PC-9 (cell line): ENCODE data around the gene KRT9.

Experiments
- CTCF ChIP-seq: fragments of 200-600 bp; sonication (generic); conservative IDR thresholded peaks from 2 replicates; pipeline ENCODE4 v1.6.1; 2017; ENCODE audit warnings: mixed run types, antibody characterized with exemption, mild to moderate bottlenecking, moderate library complexity
- EZH2 ChIP-seq: fragments of 200-600 bp; sonication (generic); IDR thresholded peaks from 2 replicates; pipeline ENCODE4 v1.8.0; 2017; ENCODE audit warnings: antibody characterized with exemption, low read depth

GRCh38 chr17:41619036-41619926, 47.4 kb upstream of the KRT9 start:
- TF ChIP-seq EZH2 (no peak), CTCF (no peak)
